ENCODE data around the gene CDH23. TPM values are rescaled to one million over a fixed set of nuclear protein-coding genes. Genes with fewer than 3 reads are reported as not detected.

Gene CDH23
- total and polyA plus RNA-seq, 10 of the 15 experiments (the other 5 are each of a cell fraction or from before 2014, with no cell fraction given): 0.09 to 0.40 (median 0.15) TPM; not detected in 1

- TF ChIP-seq CTCF (IDR thresholded peaks at IDR 0.05 in 2 of 3, conservative IDR thresholded peaks at IDR 0.05 in 1 of 3; ENCODE audit: control insufficient read depth in 2 of 3, extremely low read depth in 1 of 3, insufficient read depth in 1 of 3, low read depth in 3 of 3, low read length in 3 of 3) (no peak), ZNF207 (IDR thresholded peaks at IDR 0.05; ENCODE audit: borderline replicate concordance) (no peak), POLR2AphosphoS2 (IDR thresholded peaks at IDR 0.05; ENCODE audit: low read depth, low read length) (no peak), CREM (IDR thresholded peaks at IDR 0.05; ENCODE audit: low read depth) (peak; percentile 75; the same call in 1 of the 2 replicates), ZNF592 (IDR thresholded peaks at IDR 0.05) (no peak), ATF3 (IDR thresholded peaks at IDR 0.05; ENCODE audit: borderline replicate concordance, extremely low read depth, low read depth, low read length) (no peak), RBBP5 (conservative IDR thresholded peaks at IDR 0.05) (no peak), ZNF384 (IDR thresholded peaks at IDR 0.05; ENCODE audit: borderline replicate concordance, low read depth, low read length) (no peak), NRF1 (conservative IDR thresholded peaks at IDR 0.05; ENCODE audit: low read depth, low read length) (no peak), BACH1 (IDR thresholded peaks at IDR 0.05; ENCODE audit: borderline replicate concordance) (peak; percentile 92; the same call in 1 of the 2 replicates), GATAD2B (conservative IDR thresholded peaks at IDR 0.05; ENCODE audit: low read depth) (peak; percentile 98), E2F4 (IDR thresholded peaks at IDR 0.05; ENCODE audit: low read depth, low read length) (no peak), CBX5 (IDR thresholded peaks at IDR 0.05; ENCODE audit: low read depth) (peak; percentile 83), TCF3 (IDR thresholded peaks at IDR 0.05; ENCODE audit: borderline replicate concordance, insufficient read depth, low read depth, low read length) (peak; percentile 97), NFYB (IDR thresholded peaks at IDR 0.05; ENCODE audit: insufficient read depth, low read depth, low read length) (no peak), IRF4 (IDR thresholded peaks at IDR 0.05; ENCODE audit: low read depth, low read length) (peak; percentile 99), TARDBP (IDR thresholded peaks at IDR 0.05; ENCODE audit: borderline replicate concordance) (no peak), POLR2A (IDR thresholded peaks at IDR 0.05; ENCODE audit: low read depth, low read length) (no peak)
- TF ChIP-seq, protein P1, sequence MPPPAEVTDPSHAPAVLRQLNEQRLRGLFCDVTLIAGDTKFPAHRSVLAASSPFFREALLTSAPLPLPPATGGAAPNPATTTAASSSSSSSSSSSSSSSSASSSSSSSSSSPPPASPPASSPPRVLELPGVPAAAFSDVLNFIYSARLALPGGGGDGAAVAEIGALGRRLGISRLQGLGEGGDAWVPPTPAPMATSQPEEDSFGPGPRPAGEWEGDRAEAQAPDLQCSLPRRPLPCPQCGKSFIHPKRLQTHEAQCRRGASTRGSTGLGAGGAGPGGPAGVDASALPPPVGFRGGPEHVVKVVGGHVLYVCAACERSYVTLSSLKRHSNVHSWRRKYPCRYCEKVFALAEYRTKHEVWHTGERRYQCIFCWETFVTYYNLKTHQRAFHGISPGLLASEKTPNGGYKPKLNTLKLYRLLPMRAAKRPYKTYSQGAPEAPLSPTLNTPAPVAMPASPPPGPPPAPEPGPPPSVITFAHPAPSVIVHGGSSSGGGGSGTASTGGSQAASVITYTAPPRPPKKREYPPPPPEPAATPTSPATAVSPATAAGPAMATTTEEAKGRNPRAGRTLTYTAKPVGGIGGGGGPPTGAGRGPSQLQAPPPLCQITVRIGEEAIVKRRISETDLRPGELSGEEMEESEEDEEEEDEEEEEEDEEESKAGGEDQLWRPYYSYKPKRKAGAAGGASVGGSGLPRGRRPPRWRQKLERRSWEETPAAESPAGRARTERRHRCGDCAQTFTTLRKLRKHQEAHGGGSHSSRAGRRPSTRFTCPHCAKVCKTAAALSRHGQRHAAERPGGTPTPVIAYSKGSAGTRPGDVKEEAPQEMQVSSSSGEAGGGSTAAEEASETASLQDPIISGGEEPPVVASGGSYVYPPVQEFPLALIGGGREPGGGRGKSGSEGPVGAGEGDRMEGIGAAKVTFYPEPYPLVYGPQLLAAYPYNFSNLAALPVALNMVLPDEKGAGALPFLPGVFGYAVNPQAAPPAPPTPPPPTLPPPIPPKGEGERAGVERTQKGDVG (CRISPR knock-in tag; IDR thresholded peaks at IDR 0.05): no peak
These were observed 297.8 kb downstream of the CDH23 start (continued) for GRCh38 chr10:71694567-71694968.

Measured in GM12878 (cell line).